ENCODE data around the gene CYP2J2.

The CYP2J2 gene

DNA sequence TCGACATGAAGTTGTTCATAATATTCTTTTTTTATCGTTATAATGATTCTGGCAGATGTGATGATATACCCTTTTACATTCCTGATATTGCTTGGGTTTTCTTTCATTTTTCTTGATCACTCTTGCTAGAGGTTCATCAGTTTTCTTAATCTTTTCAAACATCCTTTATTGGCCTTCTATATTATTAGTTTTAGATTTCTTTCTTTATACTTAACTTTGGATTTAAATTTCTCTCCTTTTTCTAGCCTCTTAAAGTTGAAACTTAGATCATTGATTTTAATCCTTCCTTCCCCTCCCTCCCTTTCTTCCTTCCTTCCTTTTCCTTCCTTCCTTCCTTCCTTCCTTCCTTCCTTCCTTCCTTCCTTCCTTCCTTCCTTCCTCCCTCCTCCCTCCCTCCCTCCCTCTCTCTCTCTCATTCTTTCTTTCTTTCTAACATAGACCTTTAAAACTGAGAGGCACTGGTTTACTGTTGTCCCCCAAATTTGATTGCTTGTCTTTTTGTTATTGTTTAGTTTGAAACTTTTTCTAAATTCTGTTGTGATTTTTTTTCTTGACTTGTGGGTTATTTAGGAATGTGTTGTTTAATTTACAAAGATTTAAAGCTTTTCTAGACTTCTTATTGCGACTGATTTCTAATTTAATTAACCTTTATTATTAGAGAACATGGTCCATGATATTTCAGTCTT lies 80.2 kb downstream of the CYP2J2 start:
- Histone ChIP-seq H3K9me3 (replicated peaks in 1 of 11) (no peaks in the 10 kb centered on the region), H3K4me1 (no peaks in the 10 kb centered on the region), H3K4me3 (no peak overlapping the region), H3K27me3 (no peaks in the 10 kb centered on the region), H3K36me3 (no peaks in the 10 kb centered on the region), H3K9ac (no peak overlapping the region), H4K20me1 (no peaks in the 10 kb centered on the region), H3K4me2 (no peak overlapping the region), H3K27ac (no peak overlapping the region)
- no peak for TF ChIP-seq Cebpa-rat (IDR thresholded peaks at IDR 0.05)

GRCh38 chr1:59845091-59845490 lies 81.5 kb downstream of the CYP2J2 start:
- no peak for TF ChIP-seq Cebpa-rat (IDR thresholded peaks at IDR 0.05)
- H3K9me3 ChIP-seq (replicated peaks in 1 of 11) = no peaks in the 10 kb centered on the region
- H3K4me1 ChIP-seq = no peaks in the 10 kb centered on the region
- no peak overlapping the region for H3K4me3 ChIP-seq
- H3K27ac ChIP-seq = no peak overlapping the region
- no peaks in the 10 kb centered on the region for H3K27me3 ChIP-seq
- no peak overlapping the region for H3K9ac ChIP-seq
- H3K4me2 ChIP-seq = no peak overlapping the region
- H3K36me3 ChIP-seq = no peaks in the 10 kb centered on the region
- no peaks in the 10 kb centered on the region for H4K20me1 ChIP-seq
